Measurements from ENCODE around the gene EIF4E. TPM values are rescaled to one million over a fixed set of nuclear protein-coding genes. Genes with fewer than 3 reads are reported as not detected.
"Not testable (repeated sequence)": the region's sequence is repeated elsewhere in the genome, so short reads cannot be mapped to it uniquely, and the experiment has no call there.

Gene EIF4E
- total RNA-seq, 1 experiment from 2014 or later, result 104 TPM

- Mint-ChIP-seq H3K4me1 (ENCODE audit: insufficient read depth, unreplicated experiment) (no peaks in the 10 kb centered on the region), H3K36me3 (ENCODE audit: insufficient read depth, unreplicated experiment) (no peaks in the 10 kb centered on the region), H3K4me3 (ENCODE audit: unreplicated experiment) (no peak overlapping the region), H3K27me3 (ENCODE audit: insufficient read depth, unreplicated experiment) (peaks cover 4% of the 10 kb centered on the region), H3K27ac (ENCODE audit: low read depth, unreplicated experiment) (no peak overlapping the region), H3K9me3 (ENCODE audit: unreplicated experiment) (no peaks in the 10 kb centered on the region)
- TF ChIP-seq, protein P1, sequence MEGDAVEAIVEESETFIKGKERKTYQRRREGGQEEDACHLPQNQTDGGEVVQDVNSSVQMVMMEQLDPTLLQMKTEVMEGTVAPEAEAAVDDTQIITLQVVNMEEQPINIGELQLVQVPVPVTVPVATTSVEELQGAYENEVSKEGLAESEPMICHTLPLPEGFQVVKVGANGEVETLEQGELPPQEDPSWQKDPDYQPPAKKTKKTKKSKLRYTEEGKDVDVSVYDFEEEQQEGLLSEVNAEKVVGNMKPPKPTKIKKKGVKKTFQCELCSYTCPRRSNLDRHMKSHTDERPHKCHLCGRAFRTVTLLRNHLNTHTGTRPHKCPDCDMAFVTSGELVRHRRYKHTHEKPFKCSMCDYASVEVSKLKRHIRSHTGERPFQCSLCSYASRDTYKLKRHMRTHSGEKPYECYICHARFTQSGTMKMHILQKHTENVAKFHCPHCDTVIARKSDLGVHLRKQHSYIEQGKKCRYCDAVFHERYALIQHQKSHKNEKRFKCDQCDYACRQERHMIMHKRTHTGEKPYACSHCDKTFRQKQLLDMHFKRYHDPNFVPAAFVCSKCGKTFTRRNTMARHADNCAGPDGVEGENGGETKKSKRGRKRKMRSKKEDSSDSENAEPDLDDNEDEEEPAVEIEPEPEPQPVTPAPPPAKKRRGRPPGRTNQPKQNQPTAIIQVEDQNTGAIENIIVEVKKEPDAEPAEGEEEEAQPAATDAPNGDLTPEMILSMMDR (IDR thresholded peaks at IDR 0.05; ENCODE audit: unreplicated experiment), result no peak
- intact Hi-C loops (cut with micrococcal nuclease), result no loop called here
- ChIA-PET CTCF (no interaction called here), POLR2A (no interaction called here)
- DNase-seq (ENCODE audit: unreplicated experiment), result no peak
- no TSS peak for BruUV-seq (replicated peaks)
Observed at GRCh38 chr4:98845960-98846359, 83.0 kb downstream of the EIF4E start.

DNA sequence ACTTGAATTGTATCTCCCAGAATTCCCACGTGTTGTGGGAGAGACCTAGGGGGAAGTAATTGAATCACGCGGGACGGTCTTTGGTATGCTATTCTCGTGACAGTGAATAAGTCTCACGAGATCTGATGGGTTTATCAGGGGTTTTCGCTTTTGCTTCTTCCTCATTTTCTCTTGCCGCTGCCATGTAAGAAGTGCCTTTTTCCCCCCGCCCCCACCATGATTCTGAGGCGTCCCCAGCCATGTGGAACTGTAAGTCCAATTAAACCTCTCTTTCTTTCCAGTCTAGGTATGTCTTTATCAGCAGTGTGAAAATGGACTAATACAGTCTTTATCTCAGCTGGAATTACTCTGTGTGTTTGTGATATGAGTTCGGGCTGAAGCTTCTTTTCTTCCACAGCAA is 86.0 kb downstream of the EIF4E start:
- H3K9me3 Mint-ChIP-seq (ENCODE audit: unreplicated experiment); POLR2A ChIA-PET; H3K36me3 Mint-ChIP-seq (ENCODE audit: insufficient read depth, unreplicated experiment); intact Hi-C loops (cut with micrococcal nuclease); H3K4me1 Mint-ChIP-seq (ENCODE audit: insufficient read depth, unreplicated experiment); H3K4me3 Mint-ChIP-seq (ENCODE audit: unreplicated experiment); H3K27ac Mint-ChIP-seq (ENCODE audit: low read depth, unreplicated experiment); DNase-seq (ENCODE audit: unreplicated experiment); BruUV-seq (replicated peaks); H3K27me3 Mint-ChIP-seq (ENCODE audit: insufficient read depth, unreplicated experiment): not testable (repeated sequence)
- CTCF ChIA-PET, result interaction anchor here (1.6 kb wide), 1 partner anchor 375 kb away, joined by 5 read pairs; no protein-coding TSS in a partner anchor

- no peaks in the 10 kb centered on the region for H3K4me1 Mint-ChIP-seq (ENCODE audit: insufficient read depth, unreplicated experiment)
- ChIA-PET POLR2A (no interaction called here), CTCF (interaction anchor here (0.5 to 0.9 kb wide), 5 partner anchors 35 to 638 kb away, joined by 3 to 4 read pairs (median 3); no protein-coding TSS in a partner anchor)
- H3K27ac Mint-ChIP-seq (ENCODE audit: low read depth, unreplicated experiment), result no peak overlapping the region
- no TSS peak for BruUV-seq (replicated peaks)
- intact Hi-C loops (cut with micrococcal nuclease), result no loop called here
- H3K27me3 Mint-ChIP-seq (ENCODE audit: insufficient read depth, unreplicated experiment), result no peaks in the 10 kb centered on the region
- no peaks in the 10 kb centered on the region for H3K9me3 Mint-ChIP-seq (ENCODE audit: unreplicated experiment)
- no peak overlapping the region for H3K4me3 Mint-ChIP-seq (ENCODE audit: unreplicated experiment)
- TF ChIP-seq, protein P1 (IDR thresholded peaks at IDR 0.05; ENCODE audit: unreplicated experiment), result no peak
- peak; percentile 24 for DNase-seq (ENCODE audit: unreplicated experiment)
- peaks cover 5% of the 10 kb centered on the region for H3K36me3 Mint-ChIP-seq (ENCODE audit: insufficient read depth, unreplicated experiment)
Observed at GRCh38 chr4:98838977-98839618, 89.8 kb downstream of the EIF4E start.

DNA sequence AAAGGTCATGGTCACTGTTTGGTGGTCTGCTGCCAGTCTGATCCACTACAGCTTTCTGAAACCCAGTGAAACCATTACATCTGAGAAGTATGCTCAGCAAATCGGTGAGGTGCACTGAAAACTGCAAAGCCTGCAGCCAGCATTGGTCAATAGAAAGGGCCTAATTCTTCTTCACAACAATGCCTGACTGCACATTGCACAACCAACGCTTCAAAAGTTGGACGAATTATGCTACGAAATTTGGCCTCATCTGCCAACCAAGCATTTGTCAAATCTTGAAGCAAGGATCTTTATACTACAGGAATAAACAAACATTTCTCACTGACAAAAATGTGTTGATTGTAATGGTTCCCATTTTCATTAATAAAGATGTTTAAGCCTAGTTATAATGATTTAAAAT is 90.4 kb downstream of the EIF4E start:
- peaks cover 4% of the 10 kb centered on the region for H3K4me1 Mint-ChIP-seq (ENCODE audit: insufficient read depth, unreplicated experiment)
- H3K9me3 Mint-ChIP-seq (ENCODE audit: unreplicated experiment), result no peaks in the 10 kb centered on the region
- no peaks in the 10 kb centered on the region for H3K27me3 Mint-ChIP-seq (ENCODE audit: insufficient read depth, unreplicated experiment)
- POLR2A ChIA-PET, result no interaction called here
- H3K27ac Mint-ChIP-seq (ENCODE audit: low read depth, unreplicated experiment), result no peak overlapping the region
- CTCF ChIA-PET, result interaction anchor here (0.7 to 0.9 kb wide), 2 partner anchors 92 to 371 kb away, joined by 3 to 4 read pairs; no protein-coding TSS in a partner anchor
- no TSS peak for BruUV-seq (replicated peaks)
- intact Hi-C loops (cut with micrococcal nuclease), result no loop called here
- TF ChIP-seq, protein P1 (IDR thresholded peaks at IDR 0.05; ENCODE audit: unreplicated experiment), result no peak
- no peak for DNase-seq (ENCODE audit: unreplicated experiment)
- peaks cover 5% of the 10 kb centered on the region for H3K36me3 Mint-ChIP-seq (ENCODE audit: insufficient read depth, unreplicated experiment)
- no peak overlapping the region for H3K4me3 Mint-ChIP-seq (ENCODE audit: unreplicated experiment)

All from MCF 10A (cell line).